CD4-positive, alpha-beta memory T cell (primary cell): Measurements from ENCODE around the gene TCERG1. TPM values are rescaled to one million over a fixed set of nuclear protein-coding genes. Genes with fewer than 3 reads are reported as not detected.

Source experiments
- CTCF ChIA-PET: fragments of 350-600 bp; sonication (Branson Sonifier 250); formaldehyde crosslinking; loops from one replicate; lab custom pipeline; 2021; ENCODE audit warnings: inconsistent platforms; ENCODE audit not compliant: partially characterized antibody; lab: Charles Lee
- POLR2A ChIA-PET: fragments of 350-600 bp; sonication (Branson Sonifier 250); formaldehyde crosslinking; loops from one replicate; lab custom pipeline; 2021; ENCODE audit not compliant: partially characterized antibody; lab: Charles Lee
- DNase-seq, 5 donors: peaks; one replicate each; pipeline versions ENCODE4 v3.0.0 to v3.0.0-alpha.2; 2020 to 2022; ENCODE audit warnings: mixed read lengths in 1 of 5
- H3K27ac ChIP-seq: one replicate; pipeline ENCODE4 v1.7.0; 2013; ENCODE audit warnings: low read depth, low read length
- H3K27me3 ChIP-seq: 2 replicates; pipeline ENCODE4 v1.7.0; 2013; ENCODE audit warnings: mild to moderate bottlenecking, low read length, moderate library complexity; ENCODE audit not compliant: insufficient read depth
- H3K36me3 ChIP-seq: 2 replicates; pipeline ENCODE4 v1.7.0; 2013; ENCODE audit warnings: mild to moderate bottlenecking, low read length, moderate library complexity; ENCODE audit not compliant: insufficient read depth
- H3K4me1 ChIP-seq: 2 replicates; pipeline ENCODE4 v1.7.0; 2013; ENCODE audit warnings: mild to moderate bottlenecking, low read length, moderate library complexity; ENCODE audit not compliant: insufficient read depth
- H3K4me3 ChIP-seq, 2 donors: one replicate each; pipeline ENCODE4 v1.7.0; 2013; ENCODE audit warnings: low read length in 2 of 2, mild to moderate bottlenecking in 1 of 2
- H3K9me3 ChIP-seq, 2 donors: one replicate each; pipeline ENCODE4 v1.7.0; 2013; ENCODE audit warnings: low read length in 2 of 2, control low read depth in 1 of 2; ENCODE audit not compliant: control insufficient read depth in 1 of 2
- H3K27ac Mint-ChIP-seq, 7 donors: one replicate each; pipeline ENCODE4 v1.8.0; 2020 to 2021; ENCODE audit warnings: mixed read lengths in 7 of 7, mild to moderate bottlenecking in 6 of 7, inconsistent platforms in 3 of 7, moderate library complexity in 3 of 7
- H3K27me3 Mint-ChIP-seq, 2 donors: one replicate each; pipeline ENCODE4 v1.8.0; 2020 to 2021; ENCODE audit warnings: mixed read lengths in 2 of 2
- H3K36me3 Mint-ChIP-seq, 2 donors: one replicate each; pipeline ENCODE4 v1.8.0; 2020 to 2021; ENCODE audit warnings: mixed read lengths in 2 of 2, inconsistent platforms in 1 of 2, mild to moderate bottlenecking in 1 of 2
- H3K4me1 Mint-ChIP-seq, 4 donors: one replicate each; pipeline ENCODE4 v1.8.0; 2020 to 2021; ENCODE audit warnings: mixed read lengths in 4 of 4, mild to moderate bottlenecking in 1 of 4
- H3K4me3 Mint-ChIP-seq, 8 donors: one replicate each; pipeline ENCODE4 v1.8.0; 2020 to 2021; ENCODE audit warnings: mixed read lengths in 8 of 8, mild to moderate bottlenecking in 7 of 8, moderate library complexity in 6 of 8, inconsistent platforms in 3 of 8
- H3K9me3 Mint-ChIP-seq, 8 donors: one replicate each; pipeline ENCODE4 v1.8.0; 2020 to 2021; ENCODE audit warnings: mixed read lengths in 8 of 8, mild to moderate bottlenecking in 5 of 8, inconsistent platforms in 3 of 8, moderate library complexity in 1 of 8
- intact Hi-C: fragments of 100-400 bp; cut with micrococcal nuclease; formaldehyde crosslinking; loops from one replicate; pipeline ENCODE4 v1.15.1; 2023
- polyA plus RNA-seq, 2 donors: library from polyadenylated mRNA; unstranded; fragments of 300-500 nt; fragmentation: Illumina TruSeq; gene quantifications; one replicate each; pipeline ENCODE4 v1.2.3, GENCODE V29; 2021
- total RNA-seq, 2 experiments: library from RNA; stranded (reverse); gene quantifications; one replicate each; pipeline ENCODE4 v1.2.3, GENCODE V29; 2021

Gene TCERG1
- total and polyA plus RNA-seq, 4 experiments from 2014 or later: 20.3 to 68.5 (median 57.2) TPM

GRCh38 chr5:146533260-146533857, 86.2 kb downstream of the TCERG1 start:
- peaks cover 2 to 5% (median 4%) of the 10 kb centered on the region in 4 donors for H3K4me1 Mint-ChIP-seq
- Histone ChIP-seq H3K9me3 (no peaks in the 10 kb centered on the region), H3K27me3 (no peaks in the 10 kb centered on the region), H3K4me1 (no peaks in the 10 kb centered on the region), H3K4me3 (no peak overlapping the region), H3K36me3 (no peaks in the 10 kb centered on the region), H3K27ac (no peak overlapping the region)
- H3K27ac Mint-ChIP-seq: peak overlapping the region in 2 of 7 donors; percentile 0 to 30
- DNase-seq: peak; percentile 59 to 66 (median 63)
- intact Hi-C loops: loop anchor here (1.0 kb wide), 2 partner anchors 129 to 433 kb away; no protein-coding TSS in a partner anchor
- H3K4me3 Mint-ChIP-seq: no peak overlapping the region
- H3K27me3 Mint-ChIP-seq: peaks cover 0 to 3% of the 10 kb centered on the region in 2 donors
- ChIA-PET POLR2A (no interaction called here), CTCF (interaction anchor here (0.6 to 6.9 kb wide), 19 partner anchors 8 to 836 kb away, joined by 3 to 74 read pairs (median 4); partner anchors contain the start of gene GPR151)
- H3K36me3 Mint-ChIP-seq: no peaks in the 10 kb centered on the region
- no peaks in the 10 kb centered on the region for H3K9me3 Mint-ChIP-seq

GRCh38 chr5:146533882-146534281, 86.7 kb downstream of the TCERG1 start:
- Histone ChIP-seq H3K27me3 (no peaks in the 10 kb centered on the region), H3K27ac (no peak overlapping the region), H3K9me3 (no peaks in the 10 kb centered on the region), H3K4me1 (no peaks in the 10 kb centered on the region), H3K36me3 (no peaks in the 10 kb centered on the region), H3K4me3 (no peak overlapping the region)
- H3K4me3 Mint-ChIP-seq: no peak overlapping the region
- POLR2A ChIA-PET: no interaction called here
- H3K4me1 Mint-ChIP-seq: peaks cover 2 to 5% (median 4%) of the 10 kb centered on the region in 4 donors
- H3K36me3 Mint-ChIP-seq: no peaks in the 10 kb centered on the region
- peaks cover 0 to 3% of the 10 kb centered on the region in 2 donors for H3K27me3 Mint-ChIP-seq
- CTCF ChIA-PET: interaction anchor here (0.6 to 6.9 kb wide), 19 partner anchors 7 to 835 kb away, joined by 3 to 74 read pairs (median 4); partner anchors contain the start of gene GPR151
- H3K27ac Mint-ChIP-seq: no peak overlapping the region
- intact Hi-C loops: loop anchor here (1.0 kb wide), 2 partner anchors 128 to 432 kb away; no protein-coding TSS in a partner anchor
- no peak for DNase-seq
- no peaks in the 10 kb centered on the region for H3K9me3 Mint-ChIP-seq

GRCh38 chr5:146538432-146538831, 91.3 kb downstream of the TCERG1 start:
- Histone ChIP-seq H3K4me3 (no peak overlapping the region), H3K36me3 (no peaks in the 10 kb centered on the region), H3K9me3 (no peaks in the 10 kb centered on the region), H3K27me3 (no peaks in the 10 kb centered on the region), H3K27ac (no peak overlapping the region), H3K4me1 (no peaks in the 10 kb centered on the region)
- no peaks in the 10 kb centered on the region for H3K9me3 Mint-ChIP-seq
- H3K4me1 Mint-ChIP-seq: peaks cover 1 to 5% (median 2%) of the 10 kb centered on the region in 4 donors
- ChIA-PET POLR2A (no interaction called here), CTCF (interaction anchor here (0.5 to 5.9 kb wide), 8 partner anchors 6 to 653 kb away, joined by 3 to 74 read pairs (median 8); no protein-coding TSS in a partner anchor)
- H3K27ac Mint-ChIP-seq: no peak overlapping the region
- intact Hi-C loops: no loop called here
- no peak for DNase-seq
- H3K4me3 Mint-ChIP-seq: no peak overlapping the region
- no peaks in the 10 kb centered on the region for H3K36me3 Mint-ChIP-seq
- H3K27me3 Mint-ChIP-seq: peaks cover 0 to 4% of the 10 kb centered on the region in 2 donors

DNA sequence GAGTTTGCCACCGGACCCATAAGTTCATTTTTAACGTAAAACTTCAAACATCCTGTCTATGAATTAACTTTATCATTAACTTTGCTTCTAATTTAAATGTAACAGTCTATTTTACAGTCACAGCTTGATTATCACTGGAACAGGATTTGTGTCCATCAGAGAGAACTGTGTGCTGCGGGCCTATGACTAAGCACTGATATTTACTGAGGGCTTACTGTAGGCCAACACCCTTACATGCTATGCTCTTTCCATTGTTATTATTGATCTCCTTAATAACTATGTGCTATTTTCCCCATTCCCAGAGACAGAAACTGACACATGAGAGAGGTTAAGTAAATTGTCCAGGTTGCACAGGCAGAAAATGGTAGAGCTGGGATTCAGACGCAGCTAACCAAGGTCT, 92.8 kb downstream of the TCERG1 start:
- CTCF ChIA-PET: interaction anchor here (0.7 to 5.9 kb wide), 6 partner anchors 8 to 648 kb away, joined by 3 to 74 read pairs (median 14); no protein-coding TSS in a partner anchor
- Histone ChIP-seq H3K27me3 (no peaks in the 10 kb centered on the region), H3K9me3 (no peaks in the 10 kb centered on the region), H3K36me3 (no peaks in the 10 kb centered on the region), H3K27ac (no peak overlapping the region), H3K4me3 (no peak overlapping the region), H3K4me1 (no peaks in the 10 kb centered on the region)
- Mint-ChIP-seq H3K4me1 (peaks cover 0 to 4% (median 2%) of the 10 kb centered on the region in 4 donors), H3K27ac (peak overlapping the region in 1 of 7 donors; percentile 11), H3K27me3 (peaks cover 0 to 4% of the 10 kb centered on the region in 2 donors), H3K4me3 (no peak overlapping the region), H3K36me3 (no peaks in the 10 kb centered on the region), H3K9me3 (no peaks in the 10 kb centered on the region)
- intact Hi-C loops: no loop called here
- POLR2A ChIA-PET: no interaction called here
- DNase-seq: no peak

- no peak for DNase-seq
- Mint-ChIP-seq H3K9me3 (no peaks in the 10 kb centered on the region), H3K4me1 (peaks cover 0 to 4% (median 2%) of the 10 kb centered on the region in 4 donors), H3K27me3 (peaks cover 0 to 4% of the 10 kb centered on the region in 2 donors), H3K36me3 (no peaks in the 10 kb centered on the region), H3K27ac (no peak overlapping the region), H3K4me3 (no peak overlapping the region)
- intact Hi-C loops: no loop called here
- no peaks in the 10 kb centered on the region for H3K9me3 ChIP-seq
- CTCF ChIA-PET: interaction anchor here (0.7 to 5.9 kb wide), 5 partner anchors 8 to 648 kb away, joined by 3 to 74 read pairs (median 25); no protein-coding TSS in a partner anchor
- no peak overlapping the region for H3K4me3 ChIP-seq
- H3K27me3 ChIP-seq: no peaks in the 10 kb centered on the region
- POLR2A ChIA-PET: no interaction called here
- H3K36me3 ChIP-seq: no peaks in the 10 kb centered on the region
- no peaks in the 10 kb centered on the region for H3K4me1 ChIP-seq
- H3K27ac ChIP-seq: no peak overlapping the region
These were observed 93.3 kb downstream of the TCERG1 start for GRCh38 chr5:146540414-146540813.

GRCh38 chr5:146541958-146542849, 95.1 kb downstream of the TCERG1 start:
- Mint-ChIP-seq H3K4me1 (peaks cover 0 to 4% (median 2%) of the 10 kb centered on the region in 4 donors), H3K9me3 (no peaks in the 10 kb centered on the region), H3K27me3 (peaks cover 0 to 1% of the 10 kb centered on the region in 2 donors), H3K27ac (peak overlapping the region in 1 of 7 donors; percentile 52), H3K36me3 (no peaks in the 10 kb centered on the region), H3K4me3 (no peak overlapping the region)
- intact Hi-C loops: loop anchor here (1.0 kb wide), 2 partner anchors 424 to 647 kb away; no protein-coding TSS in a partner anchor
- no peaks in the 10 kb centered on the region for H3K4me1 ChIP-seq
- POLR2A ChIA-PET: no interaction called here
- H3K4me3 ChIP-seq: no peak overlapping the region
- no peaks in the 10 kb centered on the region for H3K36me3 ChIP-seq
- CTCF ChIA-PET: interaction anchor here (0.7 to 5.9 kb wide), 16 partner anchors 10 to 651 kb away, joined by 3 to 74 read pairs (median 4); no protein-coding TSS in a partner anchor
- H3K27ac ChIP-seq: no peak overlapping the region
- H3K9me3 ChIP-seq: no peaks in the 10 kb centered on the region
- H3K27me3 ChIP-seq: no peaks in the 10 kb centered on the region
- DNase-seq: peak; percentile 47 to 63 (median 56)
